ENCODE data around the gene ITGAE. TPM values are rescaled to one million over a fixed set of nuclear protein-coding genes. Genes with fewer than 3 reads are reported as not detected.
"Not testable (repeated sequence)": the region's sequence is repeated elsewhere in the genome, so short reads cannot be mapped to it uniquely, and the experiment has no call there.

ITGAE gene
- polyA plus RNA-seq, 10 donors, result 29.4 to 34.8 (median 33.2) TPM

DNA sequence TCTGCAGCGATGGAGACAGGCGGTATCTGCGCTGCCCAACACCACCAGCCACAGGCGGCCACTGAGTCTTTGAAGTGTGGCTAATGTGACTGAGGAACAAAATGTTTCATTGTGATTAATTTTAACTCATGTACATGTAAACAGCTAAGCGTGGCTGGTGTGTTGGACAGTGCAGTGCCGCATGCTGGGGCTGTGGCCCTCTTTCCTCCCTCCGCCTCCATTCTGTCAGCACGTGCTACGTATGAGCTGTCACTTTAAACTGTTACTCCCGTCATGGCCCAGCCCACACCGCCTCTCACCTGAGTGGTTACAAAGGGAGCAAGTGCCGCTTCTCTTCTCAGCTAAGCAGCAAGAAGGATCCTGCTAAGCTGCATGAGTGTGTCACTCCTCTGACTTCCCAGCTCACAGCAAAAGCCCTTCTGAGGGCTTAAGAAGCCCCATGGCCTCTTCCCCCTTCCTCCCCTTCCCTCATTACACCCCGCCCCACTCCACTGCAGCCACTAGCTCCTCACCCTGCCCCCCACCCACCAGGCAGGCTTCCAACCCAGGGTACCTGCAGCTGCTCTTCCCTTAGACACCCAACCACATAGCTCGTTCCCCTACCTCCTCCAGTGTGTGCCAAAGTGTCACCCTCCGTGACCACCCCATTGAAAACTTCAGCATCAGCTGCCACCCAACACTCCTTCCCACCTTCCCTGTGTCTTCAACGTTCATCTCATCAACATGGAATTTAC lies 62.3 kb downstream of the ITGAE start:
- peak in 1 of 3 donors; percentile 57 for DNase-seq

DNA sequence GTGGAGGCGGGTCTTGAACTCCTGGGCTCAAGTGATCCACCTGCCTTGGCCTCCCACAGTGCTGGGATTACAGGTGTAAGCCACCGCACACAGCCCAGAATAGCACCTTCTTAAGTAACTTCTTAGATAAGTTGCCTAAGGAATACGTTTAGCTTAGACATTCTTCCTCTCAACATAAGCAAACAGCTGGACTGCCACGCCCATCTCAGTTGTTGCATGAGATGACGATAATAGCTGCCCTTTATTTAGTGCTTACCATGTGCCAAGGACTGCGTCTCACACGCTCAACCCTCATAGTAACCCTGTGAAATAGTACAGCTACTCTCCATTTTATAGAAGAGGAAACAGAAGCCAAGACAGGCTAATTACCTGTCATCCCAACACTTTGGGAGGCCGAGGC lies 65.5 kb downstream of the ITGAE start:
- no peak for DNase-seq

DNA sequence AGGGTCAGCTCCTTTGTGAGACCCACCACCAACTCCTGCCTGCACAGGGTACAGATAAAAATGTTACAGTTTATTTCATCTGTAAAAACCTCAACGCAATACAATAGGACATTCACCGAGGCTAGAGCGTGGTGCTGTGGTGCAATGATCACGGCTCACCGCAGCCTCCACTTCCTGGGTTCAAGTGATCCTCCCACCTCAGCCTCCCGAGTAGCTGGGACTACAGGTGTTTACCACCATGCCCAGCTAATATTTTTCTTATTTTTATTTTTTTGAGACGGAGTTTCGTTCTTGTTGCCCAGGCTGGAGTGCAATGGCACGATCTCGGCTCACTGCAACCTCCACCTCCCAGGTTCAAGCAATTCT lies 66.1 kb downstream of the ITGAE start:
- not testable (repeated sequence) for DNase-seq

GRCh38 chr17:3732210-3732621 lies 68.8 kb downstream of the ITGAE start:
- no peak for DNase-seq

GRCh38 chr17:3730881-3731429 lies 70.0 kb downstream of the ITGAE start:
- peak in 1 of 3 donors; percentile 31 for DNase-seq

GRCh38 chr17:3729881-3730280 lies 71.1 kb downstream of the ITGAE start:
- no peak for DNase-seq

DNA sequence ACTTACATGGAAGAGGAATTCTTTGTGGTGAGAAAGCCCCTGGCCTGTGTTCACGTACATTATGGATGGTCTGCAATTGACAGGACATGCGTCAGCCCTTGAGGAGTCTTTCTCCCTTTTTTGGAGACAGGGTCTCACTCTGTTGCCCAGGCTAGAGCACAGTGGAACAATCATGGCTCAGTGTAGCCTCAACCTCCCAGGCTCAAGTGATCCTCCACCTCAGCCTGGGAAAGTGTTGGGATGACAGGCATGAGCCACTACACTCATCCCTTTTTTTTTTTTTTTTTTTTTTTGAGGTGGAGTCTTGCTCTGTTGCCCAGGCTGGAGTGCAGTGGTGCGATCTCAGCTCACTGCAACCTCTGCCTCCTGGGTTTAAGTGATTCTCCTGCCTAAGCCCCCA lies 72.9 kb downstream of the ITGAE start:
- DNase-seq, result not testable (repeated sequence)

- no peak for DNase-seq
These were observed 73.9 kb downstream of the ITGAE start for GRCh38 chr17:3727041-3727440.

DNA sequence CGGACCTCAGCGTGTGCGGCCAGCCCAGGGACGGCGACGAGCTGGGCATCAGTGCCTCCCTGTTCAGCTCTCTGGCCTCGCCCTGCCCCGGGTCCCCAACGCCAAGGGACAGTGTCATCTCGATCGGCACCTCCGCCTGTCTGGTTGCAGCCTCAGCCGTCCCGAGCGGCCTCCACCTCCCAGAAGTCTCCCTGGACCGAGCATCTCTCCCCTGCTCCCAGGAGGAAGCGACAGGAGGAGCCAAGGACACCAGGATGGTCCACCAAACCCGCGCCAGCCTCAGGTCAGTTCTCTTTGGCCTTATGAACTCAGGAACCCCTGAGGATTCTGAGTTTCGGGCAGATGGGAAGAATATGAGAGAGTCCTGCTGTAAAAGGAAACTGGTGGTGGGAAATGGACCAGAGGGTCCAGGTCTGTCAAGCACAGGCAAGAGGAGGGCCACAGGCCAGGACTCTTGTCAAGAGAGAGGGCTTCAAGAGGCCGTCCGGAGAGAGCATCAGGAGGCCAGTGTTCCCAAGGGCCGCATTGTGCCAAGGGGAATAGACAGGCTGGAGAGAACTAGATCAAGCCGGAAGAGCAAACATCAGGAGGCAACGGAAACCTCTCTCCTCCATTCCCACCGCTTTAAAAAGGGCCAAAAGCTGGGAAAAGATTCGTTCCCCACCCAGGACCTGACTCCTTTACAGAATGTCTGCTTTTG lies 76.5 kb downstream of the ITGAE start:
- DNase-seq, result no peak

- DNase-seq, result peak; percentile 91 to 97 (median 94)
These were observed 77.2 kb downstream of the ITGAE start, which contains the start of gene HASPIN for GRCh38 chr17:3723556-3724377. TSS of gene HASPIN (plus strand) at chr17:3723903. CDS start at chr17:3723936, 33 bp downstream.

- DNase-seq, result peak in 1 of 3 donors; percentile 23
These were observed 77.8 kb downstream of the ITGAE start for GRCh38 chr17:3723188-3723555.

DNA sequence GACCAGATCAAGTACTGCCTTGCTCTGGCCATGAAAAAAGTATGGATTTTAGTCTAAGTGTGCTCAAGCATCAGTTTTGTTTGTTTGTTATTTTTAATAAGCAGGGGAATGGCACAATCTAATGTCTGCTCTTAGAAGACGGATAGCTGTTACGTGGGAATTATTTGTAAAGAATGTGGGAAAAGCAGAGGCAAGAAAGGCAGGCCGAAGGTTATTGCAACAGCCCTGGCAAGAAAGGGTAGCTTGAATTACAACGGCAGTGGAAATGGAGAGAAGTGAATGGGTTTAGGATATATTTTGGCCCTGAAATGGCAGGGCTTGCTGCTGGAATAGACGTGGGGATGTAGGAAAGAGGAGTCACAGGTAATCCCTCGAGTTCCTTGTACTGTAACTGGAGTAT lies 78.3 kb downstream of the ITGAE start:
- DNase-seq, result no peak

DNA sequence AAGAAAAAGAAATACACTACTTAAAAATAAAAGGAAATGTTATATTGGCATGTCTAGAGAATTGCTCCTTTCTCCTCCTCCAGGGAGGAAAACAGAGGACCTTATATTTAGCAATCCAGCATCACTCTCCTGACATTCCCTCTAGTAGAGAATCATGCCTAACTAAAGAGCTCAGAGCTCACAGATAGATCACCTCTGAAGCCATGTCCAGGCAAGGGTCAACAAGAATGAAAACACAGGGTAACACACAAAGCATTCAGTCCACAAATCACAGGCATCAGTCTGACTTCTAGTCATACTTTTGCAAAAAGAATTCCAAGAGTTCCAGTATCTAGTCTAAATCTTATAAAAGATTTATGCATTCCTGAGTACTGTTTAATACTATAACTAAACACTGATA lies 81.7 kb downstream of the ITGAE start:
- no peak for DNase-seq

- no peak for DNase-seq
These were observed 82.8 kb downstream of the ITGAE start for GRCh38 chr17:3718201-3718600.

GRCh38 chr17:3715296-3715695 lies 85.7 kb downstream of the ITGAE start:
- DNase-seq, result no peak

DNA sequence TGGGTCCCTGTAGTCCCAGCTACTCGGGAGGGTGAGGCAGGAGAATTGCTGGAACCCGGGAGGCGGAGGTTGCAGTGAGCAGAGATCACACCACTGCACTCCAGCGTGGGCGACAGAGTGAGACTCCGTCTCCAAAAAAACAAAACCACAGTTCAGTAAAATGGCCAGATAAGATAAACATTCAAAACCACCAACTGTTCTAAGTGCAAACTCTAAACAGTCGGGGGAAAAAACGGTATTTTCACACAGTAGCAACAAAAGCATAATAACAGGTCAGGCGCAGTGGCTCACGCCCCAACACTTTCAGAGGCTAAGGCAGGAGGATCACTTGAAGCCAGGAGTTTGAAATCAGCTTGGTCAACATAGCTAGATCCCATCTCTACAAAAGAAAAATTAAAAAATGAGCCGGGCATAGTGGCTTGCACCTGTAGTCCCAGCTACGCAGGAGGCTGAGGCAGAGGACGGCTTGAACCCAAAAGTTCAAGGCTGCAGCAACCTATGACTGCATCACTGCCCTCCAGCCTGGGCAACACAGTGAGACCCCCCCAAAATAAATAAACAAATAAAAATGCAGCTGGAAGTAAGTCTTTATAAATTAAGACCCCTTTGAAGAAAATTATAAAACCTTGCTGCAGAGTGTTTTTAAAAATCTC lies 88.1 kb downstream of the ITGAE start:
- no peak for DNase-seq

- DNase-seq, result no peak
These were observed 90.0 kb downstream of the ITGAE start for GRCh38 chr17:3710951-3711383.

- DNase-seq, result no peak
These were observed 92.6 kb downstream of the ITGAE start for GRCh38 chr17:3708366-3708765.

GRCh38 chr17:3705718-3705984 lies 95.3 kb downstream of the ITGAE start:
- DNase-seq, result not testable (repeated sequence)

- DNase-seq, result no peak
These were observed 95.9 kb downstream of the ITGAE start for GRCh38 chr17:3704931-3705717.

- not testable (repeated sequence) for DNase-seq
These were observed 98.9 kb downstream of the ITGAE start for GRCh38 chr17:3702041-3702539.
